Common myeloid progenitor, CD34-positive (primary cell): ENCODE data around the gene CPN2.
A peak's percentile ranks its signal among the peaks of the same experiment; 100 is the strongest.

ENCODE experiments used
- CTCF ChIA-PET: fragments of 350-600 bp; sonication (Branson Sonifier 250); formaldehyde crosslinking; loops from one replicate; lab custom pipeline; 2021; ENCODE audit warnings: antibody characterized with exemption; lab: Charles Lee
- POLR2A ChIA-PET: fragments of 350-600 bp; sonication (Branson Sonifier 250); formaldehyde crosslinking; loops from one replicate; lab custom pipeline; 2021; ENCODE audit warnings: antibody characterized with exemption; lab: Charles Lee
- DNase-seq, 3 donors: peaks; one replicate each; pipeline versions ENCODE4 v3.0.0 to v3.0.0-alpha.2; 2013
- H3K27ac ChIP-seq, 2 experiments: 1 replicate in 1 of 2; 2 replicates in 1 of 2; pipeline ENCODE4 v1.7.0; 2013; ENCODE audit warnings: inconsistent platforms in 2 of 2, low read length in 2 of 2, mild to moderate bottlenecking in 2 of 2, low read depth in 1 of 2, moderate library complexity in 1 of 2; ENCODE audit not compliant: severe bottlenecking in 2 of 2, insufficient read depth in 1 of 2, poor library complexity in 1 of 2
- H3K27me3 ChIP-seq, 5 experiments: replicated peaks in 2 of 5; 1 replicate in 3 of 5; 2 replicates in 2 of 5; pipeline versions ENCODE4 v1.6.1 to v1.7.0; 2013; ENCODE audit warnings: low read length in 4 of 5, mild to moderate bottlenecking in 2 of 5, moderate library complexity in 2 of 5, inconsistent platforms in 1 of 5; ENCODE audit not compliant: insufficient read depth in 5 of 5, control insufficient read depth in 4 of 5
- H3K36me3 ChIP-seq, 4 experiments: 1 replicate in 2 of 4; 2 replicates in 2 of 4; pipeline versions ENCODE4 v1.6.1 to v1.7.0; 2013; ENCODE audit warnings: low read length in 3 of 4, control low read depth in 1 of 4, mild to moderate bottlenecking in 1 of 4; ENCODE audit not compliant: control insufficient read depth in 4 of 4, insufficient read depth in 4 of 4
- H3K4me1 ChIP-seq, 4 experiments: 1 replicate in 3 of 4; 2 replicates in 1 of 4; pipeline versions ENCODE4 v1.6.1 to v1.7.1; 2013; ENCODE audit warnings: low read length in 3 of 4, mild to moderate bottlenecking in 3 of 4, control low read depth in 1 of 4, inconsistent platforms in 1 of 4, moderate library complexity in 1 of 4; ENCODE audit not compliant: control insufficient read depth in 4 of 4, insufficient read depth in 4 of 4; ENCODE audit errors: control extremely low read depth in 1 of 4
- H3K4me3 ChIP-seq, 7 experiments: 1 replicate in 4 of 7; 2 replicates in 3 of 7; pipeline versions ENCODE4 v1.5.1 to v1.7.0; 2013; ENCODE audit warnings: mild to moderate bottlenecking in 7 of 7, low read length in 6 of 7, moderate library complexity in 6 of 7, inconsistent platforms in 2 of 7, low read depth in 2 of 7, control low read depth in 1 of 7; ENCODE audit not compliant: insufficient read depth in 4 of 7, control insufficient read depth in 1 of 7; ENCODE audit errors: extremely low read depth in 1 of 7
- H3K9me3 ChIP-seq, 5 experiments: 1 replicate in 4 of 5; 2 replicates in 1 of 5; pipeline versions ENCODE4 v1.6.1 to v1.7.1; 2013; ENCODE audit warnings: low read length in 4 of 5, mild to moderate bottlenecking in 2 of 5, inconsistent platforms in 1 of 5, low read depth in 1 of 5, moderate library complexity in 1 of 5; ENCODE audit not compliant: control insufficient read depth in 4 of 5, insufficient read depth in 2 of 5; ENCODE audit errors: control extremely low read depth in 1 of 5
- WGBS: methylation state at CpG from one replicate; pipeline ENCODE4 v1.1.5; 2013; ENCODE audit not compliant: insufficient coverage; 5-methylcytosine and 5-hydroxymethylcytosine counted together

CPN2 gene

GRCh38 chr3:194332858-194333211 is 18.3 kb downstream of the CPN2 start:
- H3K27ac ChIP-seq = no peak overlapping the region
- WGBS = 97% methylated on average over 3 of the region's 7 CpGs
- H3K36me3 ChIP-seq = no peaks in the 10 kb centered on the region
- no peak for DNase-seq
- H3K4me1 ChIP-seq = peaks cover 0 to 6% (median 6%) of the 10 kb centered on the region in 4 experiments
- ChIA-PET CTCF (interaction anchor here (1.0 to 20.3 kb wide), 6 partner anchors 11 to 667 kb away, joined by 3 to 349 read pairs (median 5); partner anchors contain the start of gene GP5), POLR2A (no interaction called here)
- peak overlapping the region in 1 of 7 experiments; percentile 57 for H3K4me3 ChIP-seq
- H3K9me3 ChIP-seq = no peaks in the 10 kb centered on the region
- H3K27me3 ChIP-seq = peaks cover 0 to 25% (median 10%) of the 10 kb centered on the region in 5 experiments

- H3K4me1 ChIP-seq = peaks cover 0 to 6% (median 6%) of the 10 kb centered on the region in 4 experiments
- ChIA-PET POLR2A (no interaction called here), CTCF (interaction anchor here (1.0 to 20.3 kb wide), 3 partner anchors 13 to 71 kb away, joined by 4 to 349 read pairs (median 105); partner anchors contain the start of gene GP5)
- no peaks in the 10 kb centered on the region for H3K9me3 ChIP-seq
- WGBS = 95% methylated on average over 4 of the region's 4 CpGs
- H3K27ac ChIP-seq = no peak overlapping the region
- no peak overlapping the region for H3K4me3 ChIP-seq
- DNase-seq = no peak
- H3K36me3 ChIP-seq = no peaks in the 10 kb centered on the region
- peaks cover 0 to 22% (median 10%) of the 10 kb centered on the region in 5 experiments for H3K27me3 ChIP-seq
These were observed 20.5 kb downstream of the CPN2 start for GRCh38 chr3:194330579-194330978.

- peaks cover 0 to 6% (median 6%) of the 10 kb centered on the region in 4 experiments for H3K4me1 ChIP-seq
- 94% methylated on average over 10 of the region's 10 CpGs for WGBS
- H3K9me3 ChIP-seq = no peaks in the 10 kb centered on the region
- no peaks in the 10 kb centered on the region for H3K36me3 ChIP-seq
- no peak overlapping the region for H3K27ac ChIP-seq
- H3K27me3 ChIP-seq = peaks cover 0 to 22% (median 9%) of the 10 kb centered on the region in 5 experiments
- DNase-seq = no peak
- no peak overlapping the region for H3K4me3 ChIP-seq
- ChIA-PET CTCF (interaction anchor here (1.0 to 20.3 kb wide), 3 partner anchors 13 to 72 kb away, joined by 4 to 349 read pairs (median 105); partner anchors contain the start of gene GP5), POLR2A (no interaction called here)
These were observed 21.0 kb downstream of the CPN2 start for GRCh38 chr3:194330160-194330559.

- DNase-seq = no peak
- Histone ChIP-seq H3K27me3 (peaks cover 0 to 22% (median 9%) of the 10 kb centered on the region in 5 experiments), H3K9me3 (no peaks in the 10 kb centered on the region), H3K36me3 (no peaks in the 10 kb centered on the region), H3K4me1 (peaks cover 0 to 6% (median 6%) of the 10 kb centered on the region in 4 experiments), H3K4me3 (no peak overlapping the region), H3K27ac (no peak overlapping the region)
- ChIA-PET POLR2A (no interaction called here), CTCF (interaction anchor here (1.0 to 20.3 kb wide), 3 partner anchors 13 to 72 kb away, joined by 4 to 349 read pairs (median 105); partner anchors contain the start of gene GP5)
- 92% methylated on average over 5 of the region's 7 CpGs for WGBS
These were observed 21.6 kb downstream of the CPN2 start for GRCh38 chr3:194329583-194329965.

- POLR2A ChIA-PET = no interaction called here
- H3K36me3 ChIP-seq = no peaks in the 10 kb centered on the region
These were observed 22.1 kb downstream of the CPN2 start for GRCh38 chr3:194328942-194329582.

GRCh38 chr3:194328053-194328657 is 23.0 kb downstream of the CPN2 start:
- 90% methylated on average over 24 of the region's 27 CpGs for WGBS
- CTCF ChIA-PET = interaction anchor here (0.6 to 20.3 kb wide), 3 partner anchors 15 to 661 kb away, joined by 3 to 349 read pairs (median 105); partner anchors contain the start of gene GP5
- peak in 1 of 3 donors; percentile 64 for DNase-seq
- Histone ChIP-seq H3K27ac (no peak overlapping the region), H3K36me3 (no peaks in the 10 kb centered on the region), H3K9me3 (no peaks in the 10 kb centered on the region), H3K27me3 (peaks cover 0 to 17% (median 8%) of the 10 kb centered on the region in 5 experiments), H3K4me1 (peaks cover 0 to 12% (median 12%) of the 10 kb centered on the region in 4 experiments), H3K4me3 (no peak overlapping the region)
- POLR2A ChIA-PET = no interaction called here

More at GRCh38 chr3:194328942-194329582, 22.1 kb downstream of the CPN2 start:
- WGBS = 97% methylated on average over 8 of the region's 14 CpGs
- no peak overlapping the region for H3K27ac ChIP-seq
- CTCF ChIA-PET = interaction anchor here (11.2 to 20.3 kb wide), 2 partner anchors 14 to 73 kb away, joined by 105 to 349 read pairs; partner anchors contain the start of gene GP5
- H3K9me3 ChIP-seq = no peaks in the 10 kb centered on the region
- DNase-seq = no peak
- peaks cover 0 to 22% (median 9%) of the 10 kb centered on the region in 5 experiments for H3K27me3 ChIP-seq
- H3K4me1 ChIP-seq = peaks cover 0 to 11% (median 10%) of the 10 kb centered on the region in 4 experiments
- no peak overlapping the region for H3K4me3 ChIP-seq
